Effector CD4-positive, alpha-beta T cell (primary cell): ENCODE results near the gene TTL.
"Not testable (repeated sequence)": the region's sequence is repeated elsewhere in the genome, so short reads cannot be mapped to it uniquely, and the experiment has no call there.

ENCODE experiments used
- DNase-seq: peaks from one replicate; pipeline ENCODE4 v3.0.0-alpha.2; 2020

Gene TTL

GRCh38 chr2:112476434-112476833 lies 5.5 kb upstream of the TTL start:
- DNase-seq: no peak

- DNase-seq: no peak
Observed at GRCh38 chr2:112480530-112481049, 1.4 kb upstream of the TTL start.

- DNase-seq: peak; percentile 77
Observed at GRCh38 chr2:112481050-112481527, 867 bp upstream of the TTL start.

- peak; percentile 23 for DNase-seq
Observed at GRCh38 chr2:112482309-112483041, 519 bp downstream of the TTL start.

- DNase-seq: no peak
Observed at GRCh38 chr2:112483042-112483473, 1.1 kb downstream of the TTL start.

- no peak for DNase-seq
Observed at GRCh38 chr2:112483831-112484230, 1.9 kb downstream of the TTL start.

GRCh38 chr2:112485849-112486248 lies 3.9 kb downstream of the TTL start:
- DNase-seq: no peak

GRCh38 chr2:112486895-112487294 lies 4.9 kb downstream of the TTL start:
- DNase-seq: no peak

GRCh38 chr2:112487444-112487961 lies 5.5 kb downstream of the TTL start:
- no peak for DNase-seq

GRCh38 chr2:112488201-112488600 lies 6.2 kb downstream of the TTL start:
- DNase-seq: no peak

GRCh38 chr2:112491946-112492345 lies 10.0 kb downstream of the TTL start:
- no peak for DNase-seq

- DNase-seq: no peak
Observed at GRCh38 chr2:112493048-112493447, 11.1 kb downstream of the TTL start.

- DNase-seq: no peak
Observed at GRCh38 chr2:112493858-112494648, 12.1 kb downstream of the TTL start.

- no peak for DNase-seq
Observed at GRCh38 chr2:112494828-112495227, 12.9 kb downstream of the TTL start.

- not testable (repeated sequence) for DNase-seq
Observed at GRCh38 chr2:112495878-112496277, 13.9 kb downstream of the TTL start.

GRCh38 chr2:112500850-112501484 lies 19.0 kb downstream of the TTL start:
- peak; percentile 14 for DNase-seq

- DNase-seq: not testable (repeated sequence)
Observed at GRCh38 chr2:112509239-112509998, 27.5 kb downstream of the TTL start.

GRCh38 chr2:112516801-112517200 lies 34.8 kb downstream of the TTL start:
- DNase-seq: no peak

- no peak for DNase-seq
Observed at GRCh38 chr2:112518807-112519206, 36.9 kb downstream of the TTL start.

- no peak for DNase-seq
Observed at GRCh38 chr2:112519506-112519905, 37.5 kb downstream of the TTL start.

- DNase-seq: no peak
Observed at GRCh38 chr2:112520234-112520783, 38.4 kb downstream of the TTL start.

GRCh38 chr2:112523291-112523777 lies 41.4 kb downstream of the TTL start:
- no peak for DNase-seq
